OCI-LY1 (cell line): ENCODE data around the gene HOXB6.

ENCODE experiments used
- CTCF ChIP-seq: fragments of 200-600 bp; sonication (generic), shearing (Covaris generic); IDR thresholded peaks from 2 replicates; pipeline ENCODE4 v1.5.1; 2017; ENCODE audit warnings: mild to moderate bottlenecking, antibody characterized with exemption, low read length, moderate library complexity, mixed read lengths
- EZH2 ChIP-seq: fragments of 200-600 bp; sonication (generic), shearing (Covaris generic); IDR thresholded peaks from 2 replicates; pipeline ENCODE4 v1.8.0; 2017; ENCODE audit warnings: borderline replicate concordance, mixed run types, mild to moderate bottlenecking, antibody characterized with exemption, low read length, moderate library complexity, mixed read lengths

- TF ChIP-seq CTCF (no peak), EZH2 (no peak)
Observed at GRCh38 chr17:48548523-48549280, 56.1 kb downstream of the HOXB6 start.
